Measurements from ENCODE around the gene PPP1R13B. TPM values are rescaled to one million over a fixed set of nuclear protein-coding genes. Genes with fewer than 3 reads are reported as not detected.

Gene PPP1R13B
- total RNA-seq, 1 experiment from 2014 or later = 17.8 TPM

GRCh38 chr14:103726474-103726873, 120.9 kb downstream of the PPP1R13B start (continued):
- TF ChIP-seq CTCF (IDR thresholded peaks at IDR 0.05 in 2 of 3, conservative IDR thresholded peaks at IDR 0.05 in 1 of 3; ENCODE audit: borderline replicate concordance in 1 of 3, insufficient read depth in 1 of 3, low read depth in 2 of 3, low read length in 2 of 3) (no peak), CBX3 (IDR thresholded peaks at IDR 0.05; ENCODE audit: low read depth) (no peak), SRF (IDR thresholded peaks at IDR 0.05; ENCODE audit: low read depth) (no peak), ZNF274 (IDR thresholded peaks at IDR 0.05; ENCODE audit: low read depth, low read length) (no peak)

DNA sequence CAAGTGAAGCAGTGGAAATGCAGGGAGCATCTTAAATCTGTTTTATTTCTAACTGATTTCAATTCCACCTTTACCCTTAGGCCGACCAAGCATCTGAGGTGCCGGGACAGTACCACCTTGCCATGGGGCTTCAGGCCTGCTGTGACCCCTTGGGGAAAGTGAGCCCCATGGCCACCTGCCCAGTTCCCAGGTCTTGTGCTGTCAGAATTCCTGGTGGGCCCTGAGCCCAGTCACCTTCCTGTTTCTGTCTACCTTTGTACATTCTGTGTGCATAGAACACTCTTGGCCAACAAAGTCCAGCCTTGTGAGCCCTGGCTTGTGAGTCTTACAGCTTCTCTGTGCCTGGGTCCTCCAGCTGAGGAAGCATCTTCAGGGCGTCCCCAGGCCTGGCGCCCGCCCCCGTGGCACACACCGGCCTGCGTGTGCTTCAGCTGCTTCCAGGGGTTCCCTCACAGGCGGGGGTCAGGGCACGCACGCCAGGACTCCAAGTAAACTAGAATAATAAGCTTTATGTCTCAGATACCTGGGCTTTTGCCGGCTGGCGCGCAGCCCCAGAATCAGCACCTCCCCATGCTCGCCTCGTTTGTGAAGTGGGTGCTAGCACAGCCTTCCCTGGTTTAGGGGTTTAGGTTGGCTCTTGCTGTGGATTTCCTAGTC, 121.5 kb downstream of the PPP1R13B start:
- H2AFZ ChIP-seq (ENCODE audit: low read depth, low read length, poor library complexity, severe bottlenecking) = no peak overlapping the region
- BruUV-seq (replicated peaks) = no TSS peak
- ChIA-PET CTCF (no interaction called here), RAD21 (ENCODE audit: low non-redundant PET in 1 of 2, low total read pairs in 2 of 2, uncharacterized antibody in 2 of 2, unreplicated experiment in 2 of 2) (no interaction called here), POLR2A (no interaction called here)
- H3K9me3 ChIP-seq (ENCODE audit: control insufficient read depth in 1 of 2, insufficient read depth in 1 of 2, low read depth in 1 of 2, low read length in 2 of 2) = no peaks in the 10 kb centered on the region
- peaks cover 0 to 9% of the 10 kb centered on the region in 2 experiments; a peak in 2 of 4 replicates for H3K36me3 ChIP-seq (ENCODE audit: control insufficient read depth in 1 of 2, insufficient read depth in 2 of 2, low read length in 2 of 2)
- H3K27me3 ChIP-seq (ENCODE audit: insufficient read depth, low read length) = no peaks in the 10 kb centered on the region
- H3K4me2 ChIP-seq (ENCODE audit: low read length) = no peak overlapping the region
- no peak overlapping the region for H3K27ac ChIP-seq (ENCODE audit: low read depth, low read length)
- intact Hi-C loops (cut with micrococcal nuclease) = no loop called here
- no peaks in the 10 kb centered on the region for H4K20me1 ChIP-seq (ENCODE audit: insufficient read depth)
- peaks cover 15 to 23% of the 10 kb centered on the region in 2 experiments for H3K4me1 ChIP-seq (ENCODE audit: control insufficient read depth in 1 of 2, insufficient read depth in 2 of 2, low read length in 2 of 2)
- DNase-seq (ENCODE audit: low read depth, low spot score) (no peak), ATAC-seq (no peak)
- H3K9me2 ChIP-seq (ENCODE audit: insufficient read depth) = no peaks in the 10 kb centered on the region
- H3K4me3 ChIP-seq (replicated peaks in 1 of 2; ENCODE audit: low read depth in 1 of 2, low read length in 2 of 2) = no peak overlapping the region
- TF ChIP-seq EGR1 (IDR thresholded peaks at IDR 0.05; ENCODE audit: low read depth) (no peak), RAD21 (IDR thresholded peaks at IDR 0.05; ENCODE audit: low read depth) (no peak)
- TF ChIP-seq, protein P1, sequence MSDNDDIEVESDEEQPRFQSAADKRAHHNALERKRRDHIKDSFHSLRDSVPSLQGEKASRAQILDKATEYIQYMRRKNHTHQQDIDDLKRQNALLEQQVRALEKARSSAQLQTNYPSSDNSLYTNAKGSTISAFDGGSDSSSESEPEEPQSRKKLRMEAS (IDR thresholded peaks at IDR 0.05) = no peak
- peaks cover 31% of the 10 kb centered on the region for H3K79me2 ChIP-seq (ENCODE audit: insufficient read depth, low read length)
- no peak overlapping the region for H3K9ac ChIP-seq (ENCODE audit: low read length)
